ENCODE data around the gene GRAMD2A.

Gene GRAMD2A

GRCh38 chr15:72112805-72113204 lies 84.8 kb downstream of the GRAMD2A start:
- H3K36me3 ChIP-seq (ENCODE audit: insufficient read depth, low read length): no peaks in the 10 kb centered on the region
- no peaks in the 10 kb centered on the region for H3F3A ChIP-seq (ENCODE audit: insufficient read depth, low read length)
- 0 out of 2 replicates have a peak overlapping the region, but pooled peaks have one; percentile 7 for H3K4me2 ChIP-seq (ENCODE audit: low read length)
- H2AFZ ChIP-seq (ENCODE audit: low read length): no peak overlapping the region
- no peak overlapping the region for H3K4me3 ChIP-seq (ENCODE audit: low read depth, low read length, poor library complexity, severe bottlenecking)
- no peaks in the 10 kb centered on the region for H3K9me3 ChIP-seq (ENCODE audit: low read length)
- H3K27ac ChIP-seq (ENCODE audit: low read depth, low read length, poor library complexity, severe bottlenecking): no peak overlapping the region
- TF ChIP-seq CTCF (IDR thresholded peaks at IDR 0.05; ENCODE audit: low read length) (no peak), EZH2 (IDR thresholded peaks at IDR 0.05; ENCODE audit: borderline replicate concordance, low read length) (no peak)
- H3K4me1 ChIP-seq (ENCODE audit: insufficient read depth, low read length, severe bottlenecking): peaks cover 48% of the 10 kb centered on the region
- no peaks in the 10 kb centered on the region for H4K20me1 ChIP-seq (ENCODE audit: insufficient read depth, low read length)
- H3K9ac ChIP-seq (ENCODE audit: low read length): no peak overlapping the region
- H3K27me3 ChIP-seq (ENCODE audit: insufficient read depth, low read length): no peaks in the 10 kb centered on the region
- H3K79me2 ChIP-seq (ENCODE audit: insufficient read depth, low read length): peaks cover 70% of the 10 kb centered on the region
- H3K9me2 ChIP-seq (ENCODE audit: low read depth, low read length): no peaks in the 10 kb centered on the region

- H3K36me3 ChIP-seq (ENCODE audit: insufficient read depth, low read length): no peaks in the 10 kb centered on the region
- no peaks in the 10 kb centered on the region for H3K27me3 ChIP-seq (ENCODE audit: insufficient read depth, low read length)
- H2AFZ ChIP-seq (ENCODE audit: low read length): no peak overlapping the region
- H3F3A ChIP-seq (ENCODE audit: insufficient read depth, low read length): no peaks in the 10 kb centered on the region
- H3K9ac ChIP-seq (ENCODE audit: low read length): no peak overlapping the region
- H4K20me1 ChIP-seq (ENCODE audit: insufficient read depth, low read length): no peaks in the 10 kb centered on the region
- H3K4me1 ChIP-seq (ENCODE audit: insufficient read depth, low read length, severe bottlenecking): peaks cover 55% of the 10 kb centered on the region
- H3K4me3 ChIP-seq (ENCODE audit: low read depth, low read length, poor library complexity, severe bottlenecking): no peak overlapping the region
- peaks cover 73% of the 10 kb centered on the region for H3K79me2 ChIP-seq (ENCODE audit: insufficient read depth, low read length)
- H3K4me2 ChIP-seq (ENCODE audit: low read length): no peak overlapping the region
- H3K9me3 ChIP-seq (ENCODE audit: low read length): no peaks in the 10 kb centered on the region
- TF ChIP-seq EZH2 (IDR thresholded peaks at IDR 0.05; ENCODE audit: borderline replicate concordance, low read length) (no peak), CTCF (IDR thresholded peaks at IDR 0.05; ENCODE audit: low read length) (no peak)
- H3K27ac ChIP-seq (ENCODE audit: low read depth, low read length, poor library complexity, severe bottlenecking): no peak overlapping the region
- no peaks in the 10 kb centered on the region for H3K9me2 ChIP-seq (ENCODE audit: low read depth, low read length)
Measured at GRCh38 chr15:72112116-72112515, 85.5 kb downstream of the GRAMD2A start.

GRCh38 chr15:72110355-72110754 lies 87.2 kb downstream of the GRAMD2A start:
- H3K9me2 ChIP-seq (ENCODE audit: low read depth, low read length): no peaks in the 10 kb centered on the region
- H3K9ac ChIP-seq (ENCODE audit: low read length): no peak overlapping the region
- H3K4me1 ChIP-seq (ENCODE audit: insufficient read depth, low read length, severe bottlenecking): peaks cover 45% of the 10 kb centered on the region
- no peaks in the 10 kb centered on the region for H3K36me3 ChIP-seq (ENCODE audit: insufficient read depth, low read length)
- H3K27me3 ChIP-seq (ENCODE audit: insufficient read depth, low read length): no peaks in the 10 kb centered on the region
- H3F3A ChIP-seq (ENCODE audit: insufficient read depth, low read length): no peaks in the 10 kb centered on the region
- no peak overlapping the region for H3K4me2 ChIP-seq (ENCODE audit: low read length)
- H3K4me3 ChIP-seq (ENCODE audit: low read depth, low read length, poor library complexity, severe bottlenecking): no peak overlapping the region
- H3K79me2 ChIP-seq (ENCODE audit: insufficient read depth, low read length): peaks cover 72% of the 10 kb centered on the region
- H3K27ac ChIP-seq (ENCODE audit: low read depth, low read length, poor library complexity, severe bottlenecking): no peak overlapping the region
- no peaks in the 10 kb centered on the region for H3K9me3 ChIP-seq (ENCODE audit: low read length)
- no peak overlapping the region for H2AFZ ChIP-seq (ENCODE audit: low read length)
- no peaks in the 10 kb centered on the region for H4K20me1 ChIP-seq (ENCODE audit: insufficient read depth, low read length)
- TF ChIP-seq CTCF (IDR thresholded peaks at IDR 0.05; ENCODE audit: low read length): no peak
- no peak for TF ChIP-seq EZH2 (IDR thresholded peaks at IDR 0.05; ENCODE audit: borderline replicate concordance, low read length)
